ELR (cell line): Measurements from ENCODE around the gene CCSER1.
A peak's percentile ranks its signal among the peaks of the same experiment; 100 is the strongest.

Experiments
- DNase-seq: peaks from one replicate; pipeline ENCODE4 v3.0.0-alpha.2; 2015; ENCODE audit warnings: low read depth

CCSER1 gene

GRCh38 chr4:90127223-90127705 lies at the start of gene CCSER1:
Gene CCSER1, plus strand, starts transcription at chr4:90127394.
- no peak for DNase-seq

DNA sequence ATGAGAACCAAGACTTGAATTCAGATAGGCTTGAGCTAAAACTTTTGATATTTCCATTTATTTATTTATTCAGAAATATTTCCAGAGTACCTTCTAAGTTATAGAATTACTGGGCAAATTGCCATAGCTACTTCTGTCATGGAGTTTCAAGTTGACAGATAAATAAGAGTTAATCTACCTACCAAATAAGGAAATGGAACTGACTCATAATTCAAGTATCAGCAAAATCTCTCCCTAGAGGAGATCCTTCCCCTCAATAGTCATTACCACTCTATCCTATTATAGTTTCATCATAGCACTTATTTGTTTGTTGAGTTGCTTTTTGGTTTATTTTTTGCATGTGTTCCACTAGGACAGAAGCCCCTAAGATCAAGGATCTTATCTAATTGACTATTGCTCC lies 48.8 kb upstream of the CCSER1 start:
- DNase-seq = no peak

- no peak for DNase-seq
Measured at GRCh38 chr4:90080116-90080515, 47.1 kb upstream of the CCSER1 start.

- no peak for DNase-seq
Measured at GRCh38 chr4:90081432-90082144, 45.6 kb upstream of the CCSER1 start.

DNA sequence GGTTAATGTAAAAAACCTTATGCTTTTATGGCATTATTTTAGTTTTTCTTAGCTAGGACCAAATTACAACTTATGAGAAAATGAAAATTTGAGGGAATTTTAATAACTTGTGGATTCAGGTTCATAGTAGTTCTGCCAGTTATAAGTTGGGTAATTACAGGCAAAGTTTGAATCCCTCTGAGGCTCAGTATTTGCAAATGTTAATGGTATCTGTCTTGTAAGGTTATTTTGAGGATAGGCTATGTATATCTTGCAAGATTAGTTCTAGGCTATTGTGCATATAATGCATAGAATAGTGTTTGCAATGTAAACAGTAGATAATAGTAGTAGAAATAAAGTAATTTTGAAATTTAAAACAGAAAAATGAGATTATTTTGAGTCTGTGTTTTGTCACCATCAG lies 44.7 kb upstream of the CCSER1 start:
- no peak for DNase-seq

DNA sequence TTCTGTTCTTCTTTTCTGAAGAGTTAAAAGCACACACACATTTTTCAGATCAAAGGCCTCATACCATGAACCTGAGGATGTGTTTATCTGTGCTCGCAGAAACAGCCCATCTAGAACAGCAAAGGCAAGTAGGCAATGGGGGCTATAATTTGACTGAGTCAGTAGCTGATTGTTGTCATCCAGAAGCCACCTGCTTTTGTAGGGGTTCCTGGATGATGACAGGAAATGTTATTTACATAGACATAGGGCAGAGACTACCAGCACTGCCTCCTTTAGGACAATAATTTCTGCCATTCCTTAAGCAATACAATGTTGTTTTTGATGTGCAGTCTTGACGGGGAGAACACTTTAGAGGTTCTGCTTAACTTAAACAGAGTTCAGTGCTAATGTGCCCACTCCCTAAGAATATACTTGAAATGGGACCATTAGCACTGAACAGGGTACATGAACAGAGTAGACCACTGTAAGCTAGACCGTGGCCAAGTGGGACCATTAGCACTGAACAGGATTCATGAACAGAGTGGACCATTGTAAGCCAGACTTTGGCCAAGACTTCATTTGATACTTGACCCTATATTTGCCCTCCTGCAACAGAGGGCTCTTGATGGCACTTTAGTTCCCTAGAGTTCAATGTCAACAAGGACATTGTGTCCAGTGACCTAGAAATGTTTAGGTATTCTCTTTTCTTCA lies 42.8 kb upstream of the CCSER1 start:
- no peak for DNase-seq

DNA sequence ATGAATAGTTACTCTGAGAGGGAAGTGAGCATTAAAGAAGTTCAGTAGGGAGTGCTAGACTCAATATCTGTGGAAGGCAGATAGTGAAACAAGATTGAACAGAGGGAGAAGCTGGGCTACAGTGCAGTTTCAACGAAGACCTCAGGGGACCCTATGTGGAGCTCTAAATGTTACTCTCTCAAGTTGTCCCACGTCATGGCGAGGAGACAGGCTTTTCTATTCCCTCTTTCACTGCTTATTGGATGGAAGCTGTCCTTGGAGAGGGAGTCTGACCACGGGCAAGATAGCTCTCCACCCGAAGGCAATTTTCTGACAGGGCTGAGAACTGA lies 42.3 kb upstream of the CCSER1 start:
- no peak for DNase-seq

DNA sequence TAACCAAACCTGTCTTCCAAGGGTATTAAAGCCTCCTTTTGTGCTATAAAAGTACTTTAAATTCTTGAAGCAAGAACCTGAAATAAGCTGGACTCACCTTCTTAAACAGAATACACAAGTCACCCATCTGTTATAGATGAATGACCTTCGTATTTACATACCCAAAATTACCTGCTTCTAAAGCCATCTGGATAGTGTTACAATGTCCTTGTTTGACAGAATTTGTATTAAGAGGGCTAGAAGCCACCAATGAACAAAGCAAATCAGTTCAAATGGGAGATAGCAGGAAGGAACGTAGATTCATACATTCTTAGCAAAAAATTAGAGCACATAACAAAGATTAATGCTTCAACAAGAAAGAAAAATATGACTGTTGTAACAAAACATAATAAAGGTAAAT lies 33.7 kb upstream of the CCSER1 start:
- DNase-seq = no peak

DNA sequence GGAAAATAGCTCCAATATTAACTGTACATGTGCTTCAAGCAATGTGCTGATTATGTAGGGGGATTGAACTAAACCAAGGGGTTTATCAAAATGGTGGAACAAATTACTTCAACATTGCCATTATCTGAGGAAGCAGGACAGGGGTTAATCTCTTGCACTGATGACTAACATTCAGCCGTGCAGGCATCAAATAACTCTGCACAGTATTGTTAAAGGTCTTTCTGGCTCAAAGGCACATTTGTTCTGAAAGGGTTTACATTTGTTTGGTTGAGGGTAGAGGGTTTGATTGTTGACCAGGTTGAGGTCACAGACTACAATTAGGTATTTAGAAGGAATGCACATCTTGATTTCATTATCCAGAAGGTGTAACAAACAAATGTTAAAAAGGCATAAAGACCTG lies 32.2 kb upstream of the CCSER1 start:
- DNase-seq = no peak

DNA sequence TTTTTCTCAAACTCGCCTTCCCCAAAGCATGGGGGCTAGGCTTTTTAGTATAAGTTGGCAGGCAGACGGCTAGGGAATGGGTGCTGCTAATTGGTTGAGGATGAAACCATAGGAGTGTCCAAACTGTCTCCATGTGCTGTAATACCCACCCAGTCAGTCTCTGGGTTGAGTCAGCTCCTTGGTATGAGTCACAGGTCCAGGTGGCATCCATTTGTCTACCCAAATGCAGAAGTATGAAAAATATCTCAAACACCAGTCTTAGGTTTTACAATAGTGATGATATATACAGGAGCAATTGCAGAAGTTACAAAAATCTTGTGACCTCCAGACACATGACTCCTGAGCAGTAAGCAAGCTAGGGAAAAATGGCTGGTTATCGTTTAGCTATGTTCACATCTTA lies 27.4 kb upstream of the CCSER1 start:
- no peak for DNase-seq

- no peak for DNase-seq
Measured at GRCh38 chr4:90103991-90104390, 23.2 kb upstream of the CCSER1 start.

DNA sequence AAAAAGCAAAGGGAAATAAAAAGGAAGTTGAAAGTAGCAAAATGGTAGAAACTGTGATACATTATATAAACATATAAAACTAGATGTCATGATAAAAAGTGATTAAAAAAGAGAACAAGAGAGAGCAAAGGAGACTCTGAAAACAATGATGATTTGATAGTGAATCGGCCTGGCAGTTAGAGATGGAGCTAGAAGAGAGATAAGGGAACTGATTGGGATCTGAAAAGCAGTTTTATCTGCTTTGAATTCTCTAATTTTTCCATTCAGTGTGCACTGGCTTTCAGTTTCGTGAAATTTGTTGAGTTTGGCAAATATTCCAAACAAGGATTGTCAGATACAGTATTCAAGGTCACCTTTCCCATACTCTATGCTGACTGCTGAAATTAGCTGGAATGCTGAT lies 21.9 kb upstream of the CCSER1 start:
- DNase-seq = no peak

- no peak for DNase-seq
Measured at GRCh38 chr4:90112715-90113114, 14.5 kb upstream of the CCSER1 start.

GRCh38 chr4:90113881-90114457 lies 13.2 kb upstream of the CCSER1 start:
- DNase-seq = no peak

DNA sequence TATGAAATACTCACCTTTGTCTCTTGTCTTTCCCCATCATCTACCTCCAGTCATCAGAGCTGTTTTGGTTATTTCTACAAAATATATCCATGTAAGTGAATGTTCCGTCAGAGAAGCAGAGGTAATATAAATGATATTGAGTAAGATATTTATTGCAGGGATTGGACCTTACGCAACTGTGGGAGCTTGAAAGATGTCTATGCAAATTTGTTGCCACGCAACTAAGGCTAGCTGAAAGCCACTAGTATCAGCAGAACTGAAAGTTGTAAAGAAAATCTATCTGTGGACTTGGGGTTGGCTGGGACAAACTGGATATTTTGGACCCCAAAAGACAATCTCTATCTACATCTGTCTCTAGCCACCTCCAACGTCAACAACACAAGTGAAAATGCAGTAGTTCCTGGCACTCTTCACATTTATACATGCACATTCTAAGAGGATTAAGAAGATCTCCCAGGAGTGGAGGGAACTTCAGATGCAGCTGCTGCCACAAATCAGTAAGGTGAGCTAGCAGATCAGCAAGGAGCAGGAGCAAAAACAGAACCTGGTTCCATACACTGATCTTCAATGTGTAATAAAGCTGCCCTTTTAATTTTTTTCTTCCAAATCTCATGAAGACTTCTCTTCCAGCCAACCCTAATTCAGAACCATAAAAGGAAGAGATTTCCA lies 8.5 kb upstream of the CCSER1 start:
- DNase-seq = no peak

DNA sequence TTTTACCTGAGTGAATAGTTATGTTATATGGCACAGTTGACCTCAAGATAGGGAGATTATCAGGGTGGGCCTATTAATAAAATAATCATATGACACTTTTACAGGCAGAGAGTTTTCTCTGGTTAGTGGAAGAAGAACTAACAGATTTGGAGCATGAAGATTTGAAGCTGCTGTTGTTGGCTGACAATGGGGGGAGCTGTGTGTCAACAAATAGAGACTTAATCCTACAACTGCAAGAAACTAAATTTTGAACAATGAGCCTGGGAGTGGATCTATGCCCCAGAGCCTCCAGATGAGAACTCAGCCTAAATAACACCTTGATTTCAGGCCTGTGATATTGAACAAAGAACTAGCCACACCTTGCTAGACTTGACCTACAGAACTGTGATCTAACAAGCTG lies 7.2 kb upstream of the CCSER1 start:
- DNase-seq = no peak

- DNase-seq = no peak
Measured at GRCh38 chr4:90120815-90121214, 6.4 kb upstream of the CCSER1 start.

GRCh38 chr4:90121676-90122354 lies 5.4 kb upstream of the CCSER1 start:
- DNase-seq = no peak

DNA sequence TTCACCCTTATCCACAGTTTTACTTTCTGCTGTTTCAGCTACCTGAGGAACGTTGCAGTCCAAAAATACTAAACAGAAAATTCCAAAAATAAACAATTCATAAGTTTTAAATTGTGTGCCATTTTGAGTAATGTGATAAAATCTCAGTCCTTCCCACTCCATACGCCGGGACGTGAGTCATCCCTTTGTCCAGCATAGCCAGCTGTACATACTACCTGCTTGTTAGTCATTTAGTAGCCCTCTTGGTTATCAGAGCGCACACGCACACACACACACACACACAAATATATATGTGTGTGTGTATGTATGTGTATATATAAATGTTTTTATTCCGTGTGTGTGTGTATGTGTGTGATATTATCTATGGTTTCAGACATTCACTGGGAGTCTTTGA lies 4.8 kb upstream of the CCSER1 start:
- DNase-seq = peak; percentile 18

GRCh38 chr4:90124276-90124675 lies 2.9 kb upstream of the CCSER1 start:
- no peak for DNase-seq

GRCh38 chr4:90126805-90127204 lies 389 bp upstream of the CCSER1 start:
- no peak for DNase-seq

DNA sequence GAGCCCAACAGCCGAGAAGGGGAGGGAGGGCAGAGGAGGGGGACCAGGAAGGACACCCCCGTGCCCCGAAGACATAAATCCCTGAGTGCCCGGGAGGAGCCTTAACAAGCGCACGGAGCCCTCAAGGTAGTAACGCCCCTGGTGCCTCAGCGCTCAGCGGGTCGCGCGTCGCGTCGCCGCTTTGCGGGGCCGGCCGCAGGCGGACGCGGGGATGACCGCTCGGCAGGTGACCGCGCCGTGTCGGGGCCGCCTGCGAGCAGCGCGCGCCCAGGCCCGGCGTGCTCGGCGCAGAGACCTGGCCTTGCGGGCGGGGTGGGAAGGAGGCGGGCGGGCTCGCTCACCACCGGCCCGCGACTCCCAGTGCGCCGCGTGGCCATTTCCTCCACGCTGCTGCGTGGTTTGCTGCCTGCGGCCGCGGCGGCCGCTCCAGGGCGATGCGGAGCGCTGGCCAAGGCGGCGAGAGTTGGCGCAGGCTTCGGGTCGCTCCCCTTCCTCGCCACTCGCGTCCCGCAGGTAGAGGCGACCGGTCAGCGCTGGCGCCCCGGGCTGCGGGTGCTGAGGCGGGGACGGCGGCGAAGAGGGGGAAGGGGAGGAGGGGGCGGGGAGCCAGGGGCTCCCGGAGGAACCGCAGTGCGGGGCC lies 632 bp downstream of the CCSER1 start:
- DNase-seq = no peak
